HCT116 (cell line): ENCODE results near the gene LNPK. TPM values are rescaled to one million over a fixed set of nuclear protein-coding genes. Genes with fewer than 3 reads are reported as not detected.

Source experiments
- ATAC-seq: fragments of 200-7000 bp; cut with Tn5 transposase; 2 replicates; pipeline ENCODE4 v1.9.1; 2020; ENCODE audit warnings: mild to moderate bottlenecking, moderate library complexity
- BruUV-seq: library from RNA; stranded (reverse); fragments of 400-500 nt; replicated peaks from 2 replicates; lab custom pipeline; 2021; lab: Mats Ljungman, UMichigan
- CTCF ChIA-PET: fragments of 300-600 bp; sonication (Branson Sonifier 250); formaldehyde crosslinking; loops from one replicate; lab custom pipeline; 2021; ENCODE audit warnings: antibody characterized with exemption; lab: Charles Lee
- POLR2A ChIA-PET: fragments of 300-600, 350-600 bp; sonication (Branson Sonifier 250); formaldehyde crosslinking; loops from one replicate; lab custom pipeline; 2021; ENCODE audit warnings: antibody characterized with exemption; lab: Charles Lee
- RAD21 ChIA-PET, 2 experiments: fragments of 300-600 bp; sonication (Branson Sonifier 250); formaldehyde crosslinking; loops; one replicate each; lab custom pipeline; 2023; ENCODE audit warnings: low total read pairs in 2 of 2; ENCODE audit not compliant: uncharacterized antibody in 2 of 2, unreplicated experiment in 2 of 2, low non-redundant PET in 1 of 2; lab: Charles Lee
- DNase-seq: peaks from one replicate; pipeline ENCODE4 v3.0.0-alpha.2; 2010; ENCODE audit warnings: low read depth, low spot score
- H2AFZ ChIP-seq: fragments of 200-600 bp; shearing (Covaris generic), sonication (generic); 2 replicates; pipeline ENCODE4 v1.6.1; 2017; ENCODE audit warnings: low read depth, mixed run types, mixed read lengths, antibody characterized with exemption, low read length; ENCODE audit not compliant: poor library complexity, severe bottlenecking
- H3K27ac ChIP-seq: 2 replicates; pipeline ENCODE4 v1.5.1; 2012; ENCODE audit warnings: low read depth, low read length
- H3K27me3 ChIP-seq: fragments of 200-600 bp; sonication (generic); 2 replicates; pipeline ENCODE4 v1.6.1; 2016; ENCODE audit warnings: mixed run types, low read length, mixed read lengths; ENCODE audit not compliant: insufficient read depth
- H3K36me3 ChIP-seq, 2 experiments: fragments of 200-500 bp in 1 of 2; fragments of 200-600 bp in 1 of 2; sonication (Bioruptor generic) in 1 of 2; sonication (generic) in 1 of 2; 2 replicates each; pipeline versions ENCODE4 v1.5.1 to v1.6.1; 2014 to 2016; ENCODE audit warnings: low read length in 2 of 2, inconsistent platforms in 1 of 2, mixed read lengths in 1 of 2, mixed run types in 1 of 2; ENCODE audit not compliant: insufficient read depth in 2 of 2, control insufficient read depth in 1 of 2
- H3K4me1 ChIP-seq, 2 experiments: fragments of 200-600 bp in 1 of 2; sonication (generic) in 1 of 2; 2 replicates each; pipeline versions ENCODE4 v1.5.1 to v1.6.1; 2012 to 2017; ENCODE audit warnings: low read length in 2 of 2, inconsistent platforms in 1 of 2, mild to moderate bottlenecking in 1 of 2, mixed read lengths in 1 of 2, mixed run types in 1 of 2, moderate library complexity in 1 of 2; ENCODE audit not compliant: insufficient read depth in 2 of 2, control insufficient read depth in 1 of 2
- H3K4me2 ChIP-seq: fragments of 200-600 bp; sonication (generic); 2 replicates; pipeline ENCODE4 v1.6.1; 2017; ENCODE audit warnings: mixed run types, low read length, mixed read lengths
- H3K4me3 ChIP-seq, 2 experiments: fragments of 200-600 bp in 1 of 2; sonication (generic) in 1 of 2; replicated peaks in 1 of 2; 2 replicates each; pipeline ENCODE4 v1.5.1; 2011 to 2016; ENCODE audit warnings: low read length in 2 of 2, control low read depth in 1 of 2, low read depth in 1 of 2, mild to moderate bottlenecking in 1 of 2, mixed read lengths in 1 of 2, mixed run types in 1 of 2
- H3K79me2 ChIP-seq: fragments of 200-600 bp; sonication (generic); 2 replicates; pipeline ENCODE4 v1.6.1; 2017; ENCODE audit warnings: mild to moderate bottlenecking, mixed run types, low read length, moderate library complexity, mixed read lengths; ENCODE audit not compliant: insufficient read depth
- H3K9ac ChIP-seq: fragments of 200-600 bp; sonication (generic); 2 replicates; pipeline ENCODE4 v1.6.1; 2016; ENCODE audit warnings: low read length, mixed read lengths
- H3K9me2 ChIP-seq: fragments of 200-600 bp; sonication (generic), shearing (Covaris generic); 2 replicates; pipeline ENCODE4 v1.6.1; 2017; ENCODE audit warnings: mixed run types, mild to moderate bottlenecking, moderate library complexity; ENCODE audit not compliant: insufficient read depth
- H3K9me3 ChIP-seq, 2 experiments: fragments of 200-500 bp in 1 of 2; fragments of 200-600 bp in 1 of 2; sonication (Bioruptor generic) in 1 of 2; sonication (generic) in 1 of 2; 2 replicates each; pipeline ENCODE4 v1.6.1; 2014 to 2017; ENCODE audit warnings: low read length in 2 of 2, mixed read lengths in 2 of 2, inconsistent platforms in 1 of 2, low read depth in 1 of 2, mild to moderate bottlenecking in 1 of 2, mixed run types in 1 of 2, moderate library complexity in 1 of 2; ENCODE audit not compliant: control insufficient read depth in 1 of 2, insufficient read depth in 1 of 2
- H4K20me1 ChIP-seq: fragments of 200-600 bp; sonication (generic), shearing (Covaris generic); 2 replicates; pipeline ENCODE4 v1.6.1; 2017; ENCODE audit warnings: mixed run types, mild to moderate bottlenecking, moderate library complexity; ENCODE audit not compliant: insufficient read depth
- CEBPB ChIP-seq: IDR thresholded peaks from 2 replicates; pipeline ENCODE4 v1.6.1; 2012; ENCODE audit warnings: low read depth
- EGR1 ChIP-seq: IDR thresholded peaks from 2 replicates; pipeline ENCODE4 v1.6.1; 2012; ENCODE audit warnings: low read depth
- ELF1 ChIP-seq: IDR thresholded peaks from 2 replicates; pipeline ENCODE4 v1.6.1; 2012; ENCODE audit warnings: low read depth, borderline replicate concordance
- EZH2 ChIP-seq: fragments of 200-600 bp; sonication (generic); IDR thresholded peaks from 2 replicates; pipeline ENCODE4 v1.6.1; 2017; ENCODE audit warnings: antibody characterized with exemption, mixed run types
- FOSL1 ChIP-seq: IDR thresholded peaks from 2 replicates; pipeline ENCODE4 v1.6.1; 2012; ENCODE audit warnings: low read depth
- JUND ChIP-seq: IDR thresholded peaks from 2 replicates; pipeline ENCODE4 v1.6.1; 2012
- MAX ChIP-seq: IDR thresholded peaks from 2 replicates; pipeline ENCODE4 v1.6.1; 2012
- POLR2A ChIP-seq: IDR thresholded peaks from 2 replicates; pipeline ENCODE4 v1.7.0; 2011; ENCODE audit warnings: borderline replicate concordance; ENCODE audit not compliant: insufficient read depth, insufficient read length; ENCODE audit errors: extremely low read depth
- RAD21 ChIP-seq: IDR thresholded peaks from 2 replicates; pipeline ENCODE4 v1.6.1; 2012; ENCODE audit warnings: low read depth, mild to moderate bottlenecking
- SIN3A ChIP-seq: IDR thresholded peaks from 2 replicates; pipeline ENCODE4 v1.6.1; 2012; ENCODE audit warnings: low read depth
- SP1 ChIP-seq: IDR thresholded peaks from 2 replicates; pipeline ENCODE4 v1.6.1; 2012; ENCODE audit warnings: low read depth
- SRF ChIP-seq: IDR thresholded peaks from 2 replicates; pipeline ENCODE4 v1.6.1; 2012; ENCODE audit warnings: low read depth
- YY1 ChIP-seq: IDR thresholded peaks from 2 replicates; pipeline ENCODE4 v1.6.1; 2011; ENCODE audit warnings: low read length, low read depth, moderate library complexity, mild to moderate bottlenecking; ENCODE audit not compliant: insufficient replicate concordance; ENCODE audit errors: extremely low read depth
- ZFX ChIP-seq: fragments of 450-650 bp; IDR thresholded peaks from 2 replicates; pipeline ENCODE4 v1.6.1; 2017
- ZNF274 ChIP-seq: fragments of 200-500 bp; sonication (Bioruptor generic); IDR thresholded peaks from 2 replicates; pipeline ENCODE4 v1.6.1; 2014; ENCODE audit warnings: mild to moderate bottlenecking, low read depth, low read length, inconsistent platforms
- intact Hi-C: fragments of 100-400 bp; cut with micrococcal nuclease; formaldehyde crosslinking; loops from 2 replicates; pipeline ENCODE4 v1.10.0; 2022
- total RNA-seq: library from RNA; stranded (reverse); gene quantifications from one replicate; pipeline ENCODE4 v1.2.1, GENCODE V29; 2021; ENCODE audit not compliant: unreplicated experiment
- TF ChIP-seq, protein P1 (sequence below): IDR thresholded peaks from 2 replicates; pipeline ENCODE4 v1.6.1; 2012; ENCODE audit warnings: low read depth

Gene LNPK
- total RNA-seq, 1 experiment from 2014 or later = 22.3 TPM

- Histone ChIP-seq H3K36me3 (no peaks in the 10 kb centered on the region), H2AFZ (no peak overlapping the region), H3K79me2 (no peaks in the 10 kb centered on the region), H3K27me3 (no peaks in the 10 kb centered on the region), H3K9me3 (no peaks in the 10 kb centered on the region), H3K4me3 (no peak overlapping the region), H3K4me2 (no peak overlapping the region), H3K4me1 (no peaks in the 10 kb centered on the region), H4K20me1 (no peaks in the 10 kb centered on the region), H3K9me2 (no peaks in the 10 kb centered on the region), H3K27ac (no peak overlapping the region), H3K9ac (no peak overlapping the region)
- ChIA-PET POLR2A (interaction anchor here (1.6 kb wide), 1 partner anchor 9 kb away, joined by 3 read pairs; no protein-coding TSS in a partner anchor), RAD21 (no interaction called here), CTCF (no interaction called here)
- no peak for ATAC-seq
- no peak for TF ChIP-seq MAX
- TF ChIP-seq ZFX = no peak
- TF ChIP-seq CEBPB = no peak
- TF ChIP-seq FOSL1 = no peak
- no peak for TF ChIP-seq ELF1
- TF ChIP-seq POLR2A = no peak
- no peak for TF ChIP-seq SP1
- no peak for TF ChIP-seq RAD21
- no peak for TF ChIP-seq SRF
- no peak for TF ChIP-seq EZH2
- no peak for TF ChIP-seq ZNF274
- TF ChIP-seq YY1 = no peak
- TF ChIP-seq SIN3A = no peak
- TF ChIP-seq, protein P1, sequence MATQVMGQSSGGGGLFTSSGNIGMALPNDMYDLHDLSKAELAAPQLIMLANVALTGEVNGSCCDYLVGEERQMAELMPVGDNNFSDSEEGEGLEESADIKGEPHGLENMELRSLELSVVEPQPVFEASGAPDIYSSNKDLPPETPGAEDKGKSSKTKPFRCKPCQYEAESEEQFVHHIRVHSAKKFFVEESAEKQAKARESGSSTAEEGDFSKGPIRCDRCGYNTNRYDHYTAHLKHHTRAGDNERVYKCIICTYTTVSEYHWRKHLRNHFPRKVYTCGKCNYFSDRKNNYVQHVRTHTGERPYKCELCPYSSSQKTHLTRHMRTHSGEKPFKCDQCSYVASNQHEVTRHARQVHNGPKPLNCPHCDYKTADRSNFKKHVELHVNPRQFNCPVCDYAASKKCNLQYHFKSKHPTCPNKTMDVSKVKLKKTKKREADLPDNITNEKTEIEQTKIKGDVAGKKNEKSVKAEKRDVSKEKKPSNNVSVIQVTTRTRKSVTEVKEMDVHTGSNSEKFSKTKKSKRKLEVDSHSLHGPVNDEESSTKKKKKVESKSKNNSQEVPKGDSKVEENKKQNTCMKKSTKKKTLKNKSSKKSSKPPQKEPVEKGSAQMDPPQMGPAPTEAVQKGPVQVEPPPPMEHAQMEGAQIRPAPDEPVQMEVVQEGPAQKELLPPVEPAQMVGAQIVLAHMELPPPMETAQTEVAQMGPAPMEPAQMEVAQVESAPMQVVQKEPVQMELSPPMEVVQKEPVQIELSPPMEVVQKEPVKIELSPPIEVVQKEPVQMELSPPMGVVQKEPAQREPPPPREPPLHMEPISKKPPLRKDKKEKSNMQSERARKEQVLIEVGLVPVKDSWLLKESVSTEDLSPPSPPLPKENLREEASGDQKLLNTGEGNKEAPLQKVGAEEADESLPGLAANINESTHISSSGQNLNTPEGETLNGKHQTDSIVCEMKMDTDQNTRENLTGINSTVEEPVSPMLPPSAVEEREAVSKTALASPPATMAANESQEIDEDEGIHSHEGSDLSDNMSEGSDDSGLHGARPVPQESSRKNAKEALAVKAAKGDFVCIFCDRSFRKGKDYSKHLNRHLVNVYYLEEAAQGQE = no peak
- TF ChIP-seq JUND = no peak
- no peak for TF ChIP-seq EGR1
- intact Hi-C loops = no loop called here
- BruUV-seq = no TSS peak
- DNase-seq = no peak
Measured at GRCh38 chr2:175937216-175937615, 64.9 kb downstream of the LNPK start.
